HEK293 (cell line): ENCODE data around the gene DNAJC10.

Experiments used
- BCL11B ChIP-seq: fragments of 450-650 bp; formaldehyde crosslinking; IDR thresholded peaks from 2 replicates; pipeline ENCODE4 v1.5.1; 2016; ENCODE audit warnings: low read depth, missing biosample characterization, missing genetic modification characterization
- CTCF ChIP-seq: fragments of 450-650 bp; formaldehyde crosslinking; IDR thresholded peaks from 2 replicates; pipeline ENCODE4 v1.5.1; 2016; ENCODE audit warnings: missing biosample characterization, missing genetic modification characterization
- EGR2 ChIP-seq: fragments of 450-650 bp; formaldehyde crosslinking; IDR thresholded peaks from 2 replicates; pipeline ENCODE4 v1.5.1; 2016; ENCODE audit warnings: low read depth, missing biosample characterization, missing genetic modification characterization
- GLIS1 ChIP-seq: fragments of 450-650 bp; formaldehyde crosslinking; IDR thresholded peaks from 2 replicates; pipeline ENCODE4 v1.5.1; 2016; ENCODE audit warnings: missing biosample characterization, missing genetic modification characterization
- OSR2 ChIP-seq: fragments of 450-650 bp; formaldehyde crosslinking; IDR thresholded peaks from 2 replicates; pipeline ENCODE4 v1.5.1; 2016; ENCODE audit warnings: missing biosample characterization, missing genetic modification characterization
- PATZ1 ChIP-seq: fragments of 450-650 bp; formaldehyde crosslinking; IDR thresholded peaks from 2 replicates; pipeline ENCODE4 v1.5.1; 2016; ENCODE audit warnings: missing biosample characterization, missing genetic modification characterization
- SALL2 ChIP-seq: fragments of 450-650 bp; formaldehyde crosslinking; IDR thresholded peaks from 2 replicates; pipeline ENCODE4 v1.5.0; 2017; ENCODE audit warnings: missing biosample characterization, mild to moderate bottlenecking, missing genetic modification characterization, borderline replicate concordance
- SP3 ChIP-seq: fragments of 450-650 bp; formaldehyde crosslinking; IDR thresholded peaks from 2 replicates; pipeline ENCODE4 v1.5.1; 2016; ENCODE audit warnings: missing biosample characterization, missing genetic modification characterization
- ZBTB7A ChIP-seq: fragments of 450-650 bp; formaldehyde crosslinking; IDR thresholded peaks from 2 replicates; pipeline ENCODE4 v1.5.1; 2016; ENCODE audit warnings: low read depth, missing biosample characterization, missing genetic modification characterization
- ZNF157 ChIP-seq: fragments of 450-650 bp; formaldehyde crosslinking; IDR thresholded peaks from 2 replicates; pipeline ENCODE4 v1.5.1; 2016; ENCODE audit warnings: missing biosample characterization, missing genetic modification characterization
- ZNF48 ChIP-seq: fragments of 450-650 bp; formaldehyde crosslinking; IDR thresholded peaks from 2 replicates; pipeline ENCODE4 v1.5.1; 2016; ENCODE audit warnings: missing biosample characterization, missing genetic modification characterization
- ZNF639 ChIP-seq: fragments of 450-650 bp; formaldehyde crosslinking; IDR thresholded peaks from 2 replicates; pipeline ENCODE4 v1.5.1; 2016; ENCODE audit warnings: missing biosample characterization, missing genetic modification characterization
- ZNF843 ChIP-seq: fragments of 450-650 bp; formaldehyde crosslinking; IDR thresholded peaks from 2 replicates; pipeline ENCODE4 v1.5.1; 2016; ENCODE audit warnings: missing biosample characterization, missing genetic modification characterization
- TF ChIP-seq, protein P1 (sequence below): fragments of 450-650 bp; formaldehyde crosslinking; IDR thresholded peaks from 2 replicates; pipeline ENCODE4 v1.5.1; 2016; ENCODE audit warnings: missing biosample characterization, missing genetic modification characterization

DNA sequence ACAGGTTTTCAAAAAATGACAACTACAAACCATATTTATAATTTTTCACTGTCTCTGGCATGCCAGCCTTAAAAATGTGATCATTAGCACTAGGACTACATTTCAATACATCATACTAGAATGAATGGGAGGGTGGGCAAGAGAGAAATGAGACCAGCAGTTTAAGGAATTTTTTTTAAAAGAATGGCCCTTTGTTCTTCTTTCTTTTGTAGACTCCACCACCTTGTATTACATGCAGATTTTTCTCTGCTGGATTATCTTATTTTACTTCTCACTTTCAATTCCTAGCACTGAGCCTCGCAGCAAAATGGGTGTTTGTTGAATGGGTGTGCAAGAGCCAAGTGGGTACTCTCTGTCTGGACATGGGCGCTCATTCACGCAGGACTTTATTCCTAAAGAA lies 110.4 kb downstream of the DNAJC10 start:
- no peak for TF ChIP-seq GLIS1 (tag by site-specific recombination)
- no peak for TF ChIP-seq CTCF (tag by site-specific recombination)
- no peak for TF ChIP-seq SALL2
- TF ChIP-seq ZNF48 (tag by site-specific recombination), result no peak
- no peak for TF ChIP-seq ZBTB7A (tag by site-specific recombination)
- no peak for TF ChIP-seq OSR2 (tag by site-specific recombination)
- TF ChIP-seq, protein P1, sequence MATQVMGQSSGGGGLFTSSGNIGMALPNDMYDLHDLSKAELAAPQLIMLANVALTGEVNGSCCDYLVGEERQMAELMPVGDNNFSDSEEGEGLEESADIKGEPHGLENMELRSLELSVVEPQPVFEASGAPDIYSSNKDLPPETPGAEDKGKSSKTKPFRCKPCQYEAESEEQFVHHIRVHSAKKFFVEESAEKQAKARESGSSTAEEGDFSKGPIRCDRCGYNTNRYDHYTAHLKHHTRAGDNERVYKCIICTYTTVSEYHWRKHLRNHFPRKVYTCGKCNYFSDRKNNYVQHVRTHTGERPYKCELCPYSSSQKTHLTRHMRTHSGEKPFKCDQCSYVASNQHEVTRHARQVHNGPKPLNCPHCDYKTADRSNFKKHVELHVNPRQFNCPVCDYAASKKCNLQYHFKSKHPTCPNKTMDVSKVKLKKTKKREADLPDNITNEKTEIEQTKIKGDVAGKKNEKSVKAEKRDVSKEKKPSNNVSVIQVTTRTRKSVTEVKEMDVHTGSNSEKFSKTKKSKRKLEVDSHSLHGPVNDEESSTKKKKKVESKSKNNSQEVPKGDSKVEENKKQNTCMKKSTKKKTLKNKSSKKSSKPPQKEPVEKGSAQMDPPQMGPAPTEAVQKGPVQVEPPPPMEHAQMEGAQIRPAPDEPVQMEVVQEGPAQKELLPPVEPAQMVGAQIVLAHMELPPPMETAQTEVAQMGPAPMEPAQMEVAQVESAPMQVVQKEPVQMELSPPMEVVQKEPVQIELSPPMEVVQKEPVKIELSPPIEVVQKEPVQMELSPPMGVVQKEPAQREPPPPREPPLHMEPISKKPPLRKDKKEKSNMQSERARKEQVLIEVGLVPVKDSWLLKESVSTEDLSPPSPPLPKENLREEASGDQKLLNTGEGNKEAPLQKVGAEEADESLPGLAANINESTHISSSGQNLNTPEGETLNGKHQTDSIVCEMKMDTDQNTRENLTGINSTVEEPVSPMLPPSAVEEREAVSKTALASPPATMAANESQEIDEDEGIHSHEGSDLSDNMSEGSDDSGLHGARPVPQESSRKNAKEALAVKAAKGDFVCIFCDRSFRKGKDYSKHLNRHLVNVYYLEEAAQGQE (tag by site-specific recombination), result no peak
- TF ChIP-seq EGR2 (tag by site-specific recombination), result no peak
- TF ChIP-seq ZNF639 (tag by site-specific recombination), result no peak
- no peak for TF ChIP-seq ZNF157 (tag by site-specific recombination)
- no peak for TF ChIP-seq SP3 (tag by site-specific recombination)
- no peak for TF ChIP-seq PATZ1 (tag by site-specific recombination)
- no peak for TF ChIP-seq ZNF843
- TF ChIP-seq BCL11B, result no peak
